ENCODE measurements around the gene SPAG5.

The SPAG5 gene

GRCh38 chr17:28599311-28600184 is 723 bp upstream of the SPAG5 start:
- DNase-seq, result no peak

GRCh38 chr17:28598389-28598788 is 436 bp downstream of the SPAG5 start:
- DNase-seq, result no peak

GRCh38 chr17:28597606-28598383 is 1.0 kb downstream of the SPAG5 start:
- no peak for DNase-seq

DNA sequence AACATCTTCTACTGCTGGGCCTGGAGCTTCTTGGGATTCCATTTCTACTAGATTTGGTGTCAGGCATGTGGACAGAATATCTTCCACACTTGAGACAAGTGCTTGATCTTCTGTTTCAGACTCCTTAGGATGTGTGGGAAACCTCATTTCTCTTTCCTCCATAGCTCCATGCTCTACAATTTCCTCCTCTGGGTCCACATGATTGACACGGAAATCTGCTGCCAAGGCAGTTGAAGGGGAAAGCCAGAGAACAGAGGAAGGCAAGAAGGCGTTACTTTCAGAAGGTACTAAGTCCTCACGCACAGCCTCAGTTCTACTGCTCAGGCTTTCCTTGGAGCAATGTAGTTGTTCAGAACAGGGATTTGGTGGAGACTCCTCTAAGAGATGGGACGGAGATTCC is 6.6 kb downstream of the SPAG5 start:
- no peak for DNase-seq

- DNase-seq, result no peak
Measured at GRCh38 chr17:28585851-28586250, 13.0 kb downstream of the SPAG5 start.

GRCh38 chr17:28584434-28584833 is 14.4 kb downstream of the SPAG5 start:
- DNase-seq, result no peak

DNA sequence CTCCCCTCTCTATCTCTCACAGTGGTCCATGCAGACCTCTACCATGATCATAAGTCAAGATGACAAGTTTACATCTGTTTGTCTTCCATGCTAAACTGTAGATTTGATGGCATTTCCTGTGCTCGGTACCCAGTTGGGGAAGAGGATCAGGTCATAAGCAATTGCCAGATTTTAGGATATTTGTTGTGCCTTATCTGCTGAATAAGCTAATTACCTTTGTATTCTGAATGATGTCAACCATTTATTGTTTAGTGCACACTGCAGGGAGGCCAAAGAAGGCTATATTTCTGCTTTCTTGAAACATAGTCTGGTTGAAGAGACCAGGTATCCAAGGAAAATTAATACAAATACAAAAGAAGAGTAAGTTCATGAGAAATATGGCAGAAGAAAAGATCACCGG is 16.3 kb downstream of the SPAG5 start:
- DNase-seq, result no peak

DNA sequence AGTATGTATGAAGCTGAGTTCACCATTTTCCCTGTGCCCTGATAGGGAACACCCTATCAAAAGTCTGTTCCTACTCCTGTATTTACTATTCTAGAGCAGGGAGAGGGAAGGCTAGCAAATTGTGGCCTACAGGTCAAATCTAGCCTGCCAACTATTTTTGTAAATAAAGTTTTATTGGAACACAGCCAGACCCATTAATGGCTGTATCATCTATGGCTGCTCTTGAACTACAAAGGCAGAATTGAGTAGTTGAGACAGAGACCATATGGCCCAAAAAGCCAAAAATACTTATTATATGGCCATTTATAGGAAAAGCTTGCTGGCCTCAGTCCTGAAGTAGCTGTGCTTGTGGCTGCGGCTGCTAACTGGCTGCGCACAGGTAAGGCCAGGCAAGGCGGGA is 17.9 kb downstream of the SPAG5 start:
- no peak for DNase-seq

- no peak for DNase-seq
Measured at GRCh38 chr17:28579526-28579925, 19.3 kb downstream of the SPAG5 start.

DNA sequence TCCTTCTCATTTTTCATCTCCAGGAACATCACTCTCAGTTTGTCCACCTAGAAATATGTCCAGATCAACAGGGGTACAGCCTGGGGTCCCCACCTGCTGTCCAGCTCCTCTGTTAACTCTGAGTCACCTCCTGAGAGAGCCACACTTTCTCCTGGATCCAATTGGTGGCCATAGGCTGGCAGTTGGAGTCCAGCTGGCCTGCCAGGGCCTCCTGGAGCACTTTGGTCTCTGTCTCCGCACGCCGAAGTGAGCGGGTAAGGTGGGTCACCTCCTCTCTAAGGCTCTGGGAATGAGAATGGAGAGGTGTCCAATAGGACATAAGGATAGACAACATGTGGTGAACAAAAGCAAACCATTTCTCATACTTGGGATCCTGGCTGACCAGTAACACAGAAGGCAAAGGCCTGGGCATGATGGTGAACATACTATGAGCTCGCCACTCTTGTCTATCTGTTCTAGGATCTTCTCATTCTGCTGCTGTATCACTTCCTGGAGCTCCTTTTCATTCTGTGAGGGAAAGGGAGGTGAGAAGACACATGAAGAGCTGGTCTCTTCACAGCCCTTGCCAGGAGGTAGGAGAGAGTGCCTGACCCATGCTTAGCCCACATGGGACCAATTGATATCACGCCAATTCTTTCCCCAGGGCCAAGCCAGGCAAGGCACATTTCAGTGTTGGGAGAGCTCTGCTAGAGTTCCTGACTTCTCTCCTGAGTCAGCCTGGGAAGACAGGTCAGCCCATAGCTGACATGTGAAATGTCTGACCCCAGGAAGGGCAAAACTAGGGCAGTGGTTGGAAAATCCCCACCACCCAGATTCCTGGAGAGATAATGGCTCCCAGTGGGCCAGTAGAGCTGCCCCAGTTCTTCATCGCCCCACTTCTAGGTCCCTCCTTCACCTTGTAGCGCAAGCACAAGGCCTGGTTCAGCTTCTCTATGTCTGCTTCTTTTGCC is 20.3 kb downstream of the SPAG5 start:
- DNase-seq, result no peak

- DNase-seq, result no peak
Measured at GRCh38 chr17:28577466-28577824, 21.4 kb downstream of the SPAG5 start.

DNA sequence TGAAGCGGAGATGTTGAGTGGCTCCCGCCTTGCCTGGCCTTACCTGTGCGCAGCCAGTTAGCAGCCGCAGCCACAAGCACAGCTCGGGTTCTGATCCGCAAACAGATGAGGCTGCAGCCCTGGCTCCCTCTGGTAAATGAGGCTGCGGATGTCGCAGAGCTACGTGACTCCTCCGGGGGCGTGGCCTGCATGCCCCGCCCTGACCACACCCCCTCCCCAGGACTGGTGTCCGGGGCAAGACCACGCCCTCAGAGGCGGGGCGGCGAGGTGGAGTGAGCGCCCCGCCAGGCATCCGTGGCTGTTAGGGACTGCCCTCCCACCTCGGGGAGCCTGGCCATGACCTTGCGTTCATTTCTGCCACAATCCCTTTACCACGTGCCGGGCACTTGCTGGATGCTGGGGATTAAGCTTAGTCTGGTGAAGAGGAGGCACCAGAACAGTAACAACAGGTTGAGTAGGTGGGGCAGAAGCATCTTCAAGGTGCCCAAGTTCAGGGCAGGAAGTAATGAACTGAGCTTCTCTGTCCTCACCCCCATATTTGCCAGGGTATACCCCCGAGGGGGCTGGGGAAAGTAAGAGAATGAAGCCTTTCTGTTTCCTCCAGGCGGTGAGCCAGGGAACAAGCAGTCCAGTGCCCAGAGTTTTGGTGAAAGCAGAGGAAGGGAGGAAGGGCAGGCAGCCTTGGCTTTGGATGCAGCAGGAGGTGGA is 21.9 kb downstream of the SPAG5 start, which contains the start of gene ALDOC:
TSS of gene ALDOC (minus strand) at position 138 of the 708 bp plus-strand sequence. CDS start 1,363 bp downstream, outside the sequence.
- DNase-seq, result peak; percentile 98

- peak; percentile 25 for DNase-seq
Measured at GRCh38 chr17:28576016-28576415, 22.8 kb downstream of the SPAG5 start.

- DNase-seq, result no peak
Measured at GRCh38 chr17:28575126-28575795, 23.6 kb downstream of the SPAG5 start.

DNA sequence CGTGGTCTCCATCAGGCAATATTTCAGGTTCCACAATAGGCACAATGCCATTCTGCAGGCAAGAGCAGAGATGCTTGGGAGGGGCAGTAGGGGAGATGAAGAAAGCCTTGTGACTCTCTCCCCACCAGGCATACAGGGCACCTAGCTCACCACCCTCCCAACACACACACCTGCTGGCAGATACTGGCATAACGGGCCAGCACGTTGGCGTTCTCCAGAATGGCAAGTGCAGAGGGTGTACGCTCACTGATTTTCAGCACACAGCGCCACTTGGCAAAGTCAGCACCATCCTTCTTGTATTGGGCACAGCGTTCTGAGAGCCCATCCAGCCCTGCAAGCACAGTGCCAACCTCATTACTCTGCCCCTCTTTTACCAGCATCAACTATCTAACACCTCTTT is 24.3 kb downstream of the SPAG5 start:
- peak; percentile 29 for DNase-seq

GRCh38 chr17:28573966-28574480 is 24.8 kb downstream of the SPAG5 start:
- no peak for DNase-seq

DNA sequence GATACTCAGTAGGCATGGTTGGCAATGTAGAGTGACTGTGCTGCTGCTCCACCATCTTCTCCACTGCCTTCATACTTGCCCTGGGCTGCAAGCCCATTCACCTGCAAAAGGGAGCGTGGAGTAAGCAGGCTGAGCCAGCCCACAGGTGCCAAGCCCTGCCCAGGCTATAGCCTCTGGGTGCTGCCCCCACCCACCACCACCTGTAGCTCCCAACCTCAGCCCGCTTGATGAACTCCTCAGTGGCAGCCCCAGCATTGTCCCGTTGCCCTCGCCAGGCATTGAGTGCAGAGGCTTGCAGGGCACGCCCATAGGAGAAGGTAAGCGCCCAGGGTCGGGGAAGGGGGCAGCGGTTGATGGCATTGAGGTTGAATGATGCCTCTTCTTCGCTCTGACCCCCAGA is 25.3 kb downstream of the SPAG5 start:
- DNase-seq, result no peak

GRCh38 chr17:28573040-28573380 is 25.8 kb downstream of the SPAG5 start:
- DNase-seq, result no peak

- no peak for DNase-seq
Measured at GRCh38 chr17:28572259-28573039, 26.4 kb downstream of the SPAG5 start.

DNA sequence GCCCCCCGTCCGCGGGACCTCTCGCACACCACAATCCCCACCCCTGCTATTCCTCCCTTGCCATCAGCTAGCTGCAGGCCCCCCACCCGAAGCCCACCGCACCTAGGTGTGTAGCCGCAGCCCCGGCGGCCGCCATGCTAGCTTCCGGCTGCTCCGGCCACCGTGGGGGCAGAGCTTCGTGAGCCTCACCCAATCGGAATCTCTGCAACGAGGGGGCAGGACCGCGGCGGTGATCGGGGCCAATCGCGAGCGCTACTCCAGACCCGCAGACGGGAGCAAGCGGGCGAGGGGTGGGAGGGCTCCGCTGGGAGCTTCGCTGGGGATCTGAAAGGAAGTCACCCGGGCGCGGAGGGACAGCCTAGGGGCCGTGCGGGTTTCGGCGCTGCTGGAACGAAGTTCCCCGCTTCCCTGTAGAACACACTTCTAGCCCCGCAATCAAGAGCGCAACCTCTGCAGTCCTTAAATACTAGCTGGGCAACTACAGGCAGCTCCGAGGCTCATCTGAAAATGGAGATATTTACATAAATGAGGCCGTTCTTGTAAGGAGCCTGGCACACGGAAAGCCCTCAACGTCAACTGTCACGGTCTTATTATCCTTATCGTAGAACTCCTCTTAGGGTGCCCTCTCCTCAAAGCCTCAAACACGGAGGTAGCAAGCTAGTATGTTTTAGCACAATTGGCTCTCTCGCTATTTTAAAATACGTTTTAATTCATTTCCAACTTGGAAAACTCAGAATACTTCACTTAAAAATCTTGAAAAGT is 27.3 kb downstream of the SPAG5 start, which contains the start of gene PIGS:
TSS of gene PIGS (minus strand) at position 164 of the 762 bp plus-strand sequence. CDS start at position 136, 28 bp downstream.
- DNase-seq, result peak; percentile 89

Data from activated T-cell treated with anti-CD3 and anti-CD28 coated beads, Interleukin-2, amount 50 U/mL, for 1 hour (primary cell).